HEK293 (cell line): ENCODE data around the gene NANOS3.

Experiments used
- CTCF ChIA-PET: fragments of 350-600 bp; formaldehyde crosslinking; extraction: SDS; loops from one replicate; lab custom pipeline; 2021; ENCODE audit warnings: antibody characterized with exemption; lab: Yijun Ruan, JAX
- POLR2A ChIA-PET: fragments of 300-600 bp; formaldehyde crosslinking; extraction: SDS; loops from one replicate; lab custom pipeline; 2020; ENCODE audit warnings: antibody characterized with exemption, inconsistent platforms; lab: Yijun Ruan, JAX
- H3K27ac ChIP-seq: fragments of 200-500 bp; sonication (Bioruptor generic); 2 replicates; pipeline ENCODE4 v1.5.1; 2014; ENCODE audit warnings: low read depth, low read length, control low read depth, inconsistent platforms; ENCODE audit errors: extremely low read depth
- H3K36me3 ChIP-seq, 2 experiments: fragments of 200-500 bp in 1 of 2; sonication (Bioruptor generic) in 1 of 2; 1 replicate in 1 of 2; 2 replicates in 1 of 2; pipeline ENCODE4 v1.5.1; 2014 to 2017; ENCODE audit warnings: inconsistent platforms in 2 of 2, low read length in 2 of 2; ENCODE audit not compliant: control insufficient read depth in 2 of 2, insufficient read depth in 1 of 2
- H3K4me1 ChIP-seq: fragments of 200-500 bp; sonication (Bioruptor generic); 2 replicates; pipeline ENCODE4 v1.5.1; 2014; ENCODE audit warnings: mild to moderate bottlenecking, low read length, inconsistent platforms; ENCODE audit not compliant: control insufficient read depth, insufficient read depth
- H3K4me3 ChIP-seq: 2 replicates; pipeline ENCODE4 v1.5.1; 2011; ENCODE audit warnings: low read depth, mild to moderate bottlenecking, control low read depth, low read length, moderate library complexity
- H3K9me3 ChIP-seq: fragments of 200-500 bp; sonication (Bioruptor generic); 2 replicates; pipeline ENCODE4 v1.5.1; 2014; ENCODE audit warnings: low read depth, low read length, inconsistent platforms; ENCODE audit not compliant: control insufficient read depth, insufficient read depth
- EGR2 ChIP-seq: fragments of 450-650 bp; formaldehyde crosslinking; IDR thresholded peaks from 2 replicates; pipeline ENCODE4 v1.5.1; 2016; ENCODE audit warnings: low read depth, missing biosample characterization, missing genetic modification characterization
- SCRT1 ChIP-seq: fragments of 450-650 bp; formaldehyde crosslinking; IDR thresholded peaks from 2 replicates; pipeline ENCODE4 v1.5.1; 2016; ENCODE audit warnings: missing biosample characterization, missing genetic modification characterization, borderline replicate concordance
- SCRT2 ChIP-seq: fragments of 450-650 bp; formaldehyde crosslinking; IDR thresholded peaks from 2 replicates; pipeline ENCODE4 v1.5.1; 2016; ENCODE audit warnings: missing biosample characterization, missing genetic modification characterization
- ZFHX2 ChIP-seq: fragments of 450-650 bp; formaldehyde crosslinking; conservative IDR thresholded peaks from 2 replicates; pipeline ENCODE4 v1.5.1; 2016; ENCODE audit warnings: missing biosample characterization, missing genetic modification characterization
- ZFP69B ChIP-seq: fragments of 450-650 bp; formaldehyde crosslinking; IDR thresholded peaks from 2 replicates; pipeline ENCODE4 v1.5.1; 2016; ENCODE audit warnings: missing biosample characterization, missing genetic modification characterization
- ZIC2 ChIP-seq: fragments of 450-650 bp; formaldehyde crosslinking; IDR thresholded peaks from 2 replicates; pipeline ENCODE4 v1.5.1; 2016; ENCODE audit warnings: missing biosample characterization, missing genetic modification characterization
- ZNF138 ChIP-seq: fragments of 450-650 bp; formaldehyde crosslinking; IDR thresholded peaks from 2 replicates; pipeline ENCODE4 v1.5.1; 2016; ENCODE audit warnings: missing biosample characterization, missing genetic modification characterization, borderline replicate concordance
- ZNF140 ChIP-seq: fragments of 450-650 bp; formaldehyde crosslinking; IDR thresholded peaks from 2 replicates; pipeline ENCODE4 v1.5.1; 2016; ENCODE audit warnings: missing biosample characterization, missing genetic modification characterization
- ZNF202 ChIP-seq: fragments of 450-650 bp; formaldehyde crosslinking; IDR thresholded peaks from 2 replicates; pipeline ENCODE4 v1.5.1; 2016; ENCODE audit warnings: missing biosample characterization, missing genetic modification characterization, borderline replicate concordance
- ZNF23 ChIP-seq: fragments of 450-650 bp; formaldehyde crosslinking; IDR thresholded peaks from 2 replicates; pipeline ENCODE4 v1.5.1; 2016; ENCODE audit warnings: missing biosample characterization, missing genetic modification characterization, borderline replicate concordance
- ZNF510 ChIP-seq: fragments of 450-650 bp; formaldehyde crosslinking; IDR thresholded peaks from 2 replicates; pipeline ENCODE4 v1.5.1; 2018; ENCODE audit warnings: mild to moderate bottlenecking, missing genetic modification characterization, missing biosample characterization; ENCODE audit not compliant: insufficient replicate concordance
- ZNF600 ChIP-seq: fragments of 450-650 bp; formaldehyde crosslinking; IDR thresholded peaks from 2 replicates; pipeline ENCODE4 v1.5.1; 2016; ENCODE audit warnings: missing biosample characterization, missing genetic modification characterization
- ZNF624 ChIP-seq: fragments of 450-650 bp; formaldehyde crosslinking; IDR thresholded peaks from 2 replicates; pipeline ENCODE4 v1.5.1; 2017; ENCODE audit warnings: missing biosample characterization, missing genetic modification characterization
- ZNF629 ChIP-seq: fragments of 450-650 bp; formaldehyde crosslinking; IDR thresholded peaks from 2 replicates; pipeline ENCODE4 v1.5.1; 2017; ENCODE audit warnings: missing biosample characterization, missing genetic modification characterization
- TF ChIP-seq, protein P1 (sequence below): fragments of 450-650 bp; formaldehyde crosslinking; IDR thresholded peaks from 2 replicates; pipeline ENCODE4 v1.5.0; 2017; ENCODE audit warnings: missing biosample characterization, missing genetic modification characterization, borderline replicate concordance
- TF ChIP-seq, protein P2 (sequence below): fragments of 450-650 bp; formaldehyde crosslinking; IDR thresholded peaks from 2 replicates; pipeline ENCODE4 v1.5.1; 2016; ENCODE audit warnings: missing biosample characterization, missing genetic modification characterization
- TF ChIP-seq, protein P3 (sequence below): fragments of 450-650 bp; formaldehyde crosslinking; IDR thresholded peaks from 2 replicates; pipeline ENCODE4 v1.5.1; 2016; ENCODE audit warnings: missing biosample characterization, missing genetic modification characterization
- TF ChIP-seq, protein P4 (sequence below): fragments of 450-650 bp; formaldehyde crosslinking; IDR thresholded peaks from 2 replicates; pipeline ENCODE4 v1.5.1; 2016; ENCODE audit warnings: missing biosample characterization, missing genetic modification characterization

Gene NANOS3

DNA sequence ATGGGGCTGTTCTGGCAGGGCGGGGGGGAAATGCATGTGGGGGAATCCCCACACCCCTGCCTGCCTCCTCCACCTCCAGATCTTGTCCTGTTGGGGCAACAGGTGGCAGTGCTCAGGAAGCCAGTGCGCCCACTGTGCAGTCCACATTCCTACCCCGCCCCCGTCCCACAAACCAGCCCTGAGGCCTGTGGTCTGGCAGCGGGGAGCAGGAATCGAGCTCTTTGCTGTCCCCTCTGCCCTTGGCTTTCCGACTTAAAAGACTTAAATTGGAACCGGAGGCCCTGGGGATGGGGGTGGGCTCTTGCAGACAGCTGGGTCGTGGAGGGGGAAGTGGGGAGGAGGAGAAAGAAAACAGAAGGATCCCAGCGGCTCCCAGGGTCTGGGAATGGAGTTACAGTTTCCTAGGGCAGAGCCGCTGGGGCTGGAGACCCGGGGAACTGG lies 4.3 kb downstream of the NANOS3 start:
- Histone ChIP-seq H3K27ac (no peak overlapping the region), H3K36me3 (no peaks in the 10 kb centered on the region), H3K9me3 (no peaks in the 10 kb centered on the region)
- CTCF ChIA-PET, result interaction anchor here (0.6 to 4.2 kb wide), 17 partner anchors 10 to 621 kb away, joined by 3 to 54 read pairs (median 5); partner anchors contain the start of genes DCAF15, IL27RA and MISP3
- TF ChIP-seq ZIC2, result peak; percentile 74
- TF ChIP-seq SCRT2 (tag by site-specific recombination), result peak; percentile 98
- TF ChIP-seq ZFHX2 (tag by site-specific recombination), result peak; percentile 94
- peak; percentile 92 for TF ChIP-seq SCRT1 (tag by site-specific recombination)
- TF ChIP-seq EGR2 (tag by site-specific recombination), result peak; percentile 90
- no peak for TF ChIP-seq ZNF138 (tag by site-specific recombination)
- TF ChIP-seq ZNF629, result no peak
- TF ChIP-seq ZNF140 (tag by site-specific recombination), result no peak
- TF ChIP-seq ZNF23 (tag by site-specific recombination), result no peak
- TF ChIP-seq, protein P1, sequence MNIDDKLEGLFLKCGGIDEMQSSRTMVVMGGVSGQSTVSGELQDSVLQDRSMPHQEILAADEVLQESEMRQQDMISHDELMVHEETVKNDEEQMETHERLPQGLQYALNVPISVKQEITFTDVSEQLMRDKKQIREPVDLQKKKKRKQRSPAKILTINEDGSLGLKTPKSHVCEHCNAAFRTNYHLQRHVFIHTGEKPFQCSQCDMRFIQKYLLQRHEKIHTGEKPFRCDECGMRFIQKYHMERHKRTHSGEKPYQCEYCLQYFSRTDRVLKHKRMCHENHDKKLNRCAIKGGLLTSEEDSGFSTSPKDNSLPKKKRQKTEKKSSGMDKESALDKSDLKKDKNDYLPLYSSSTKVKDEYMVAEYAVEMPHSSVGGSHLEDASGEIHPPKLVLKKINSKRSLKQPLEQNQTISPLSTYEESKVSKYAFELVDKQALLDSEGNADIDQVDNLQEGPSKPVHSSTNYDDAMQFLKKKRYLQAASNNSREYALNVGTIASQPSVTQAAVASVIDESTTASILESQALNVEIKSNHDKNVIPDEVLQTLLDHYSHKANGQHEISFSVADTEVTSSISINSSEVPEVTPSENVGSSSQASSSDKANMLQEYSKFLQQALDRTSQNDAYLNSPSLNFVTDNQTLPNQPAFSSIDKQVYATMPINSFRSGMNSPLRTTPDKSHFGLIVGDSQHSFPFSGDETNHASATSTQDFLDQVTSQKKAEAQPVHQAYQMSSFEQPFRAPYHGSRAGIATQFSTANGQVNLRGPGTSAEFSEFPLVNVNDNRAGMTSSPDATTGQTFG (tag by site-specific recombination), result no peak
- TF ChIP-seq ZNF202 (tag by site-specific recombination), result no peak
- TF ChIP-seq ZNF624 (tag by site-specific recombination), result no peak
- TF ChIP-seq ZFP69B, result no peak
- no peak for TF ChIP-seq ZNF510
- TF ChIP-seq, all 188 proteins: peak for 5
- Histone ChIP-seq H3K4me1 (0 out of 2 replicates have a peak, but pooled peaks cover 2% of the 10 kb centered on the region), H3K4me3 (no peak overlapping the region)
- POLR2A ChIA-PET, result interaction anchor here (0.5 to 1.1 kb wide), 5 partner anchors 22 to 256 kb away, joined by 3 to 5 read pairs (median 4); partner anchors contain the start of gene MISP3

DNA sequence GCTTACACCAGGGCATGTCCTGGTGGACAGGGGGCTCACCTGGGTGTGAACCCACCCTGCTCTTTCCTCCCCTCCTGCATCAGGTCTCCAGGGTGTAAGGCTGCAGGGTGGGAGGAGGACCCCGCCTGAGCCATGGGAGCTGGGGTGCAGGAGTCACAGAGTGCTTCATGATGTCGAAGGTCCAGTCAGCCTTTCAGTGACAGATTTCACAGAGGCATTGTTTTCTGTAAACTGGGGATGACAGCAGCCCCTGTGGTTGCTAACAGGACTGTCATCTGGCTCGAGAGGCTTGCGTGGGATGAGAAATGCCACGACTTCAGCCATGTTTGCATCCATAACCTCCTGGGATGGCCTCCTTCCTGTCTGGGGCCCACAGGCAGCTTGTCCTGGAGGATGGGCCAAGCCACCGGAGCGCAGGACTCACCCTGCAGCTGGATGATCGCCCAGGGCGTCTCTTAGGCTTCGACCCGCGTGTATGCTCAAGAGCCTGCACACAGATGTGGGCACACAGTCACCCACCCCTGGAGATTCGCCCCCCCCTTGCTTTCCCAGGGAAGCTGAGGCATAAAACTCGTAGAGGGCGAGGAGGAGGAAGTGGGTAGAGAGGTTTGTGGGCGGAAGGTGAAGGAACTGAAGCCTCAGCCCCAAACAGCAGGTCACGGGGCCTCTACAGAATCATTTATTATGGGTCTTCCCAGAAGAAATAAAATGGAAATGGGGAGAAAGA lies 4.9 kb downstream of the NANOS3 start:
- Histone ChIP-seq H3K36me3 (no peaks in the 10 kb centered on the region), H3K27ac (no peak overlapping the region)
- CTCF ChIA-PET, result interaction anchor here (0.6 to 4.2 kb wide), 11 partner anchors 10 to 466 kb away, joined by 3 to 54 read pairs (median 4); partner anchors contain the start of genes IL27RA and MISP3

More for the DNA sequence above, 4.9 kb downstream of the NANOS3 start:
- POLR2A ChIA-PET, result interaction anchor here (0.5 to 0.9 kb wide), 3 partner anchors 35 to 255 kb away, joined by 3 to 5 read pairs (median 4); no protein-coding TSS in a partner anchor
- TF ChIP-seq, protein P2, sequence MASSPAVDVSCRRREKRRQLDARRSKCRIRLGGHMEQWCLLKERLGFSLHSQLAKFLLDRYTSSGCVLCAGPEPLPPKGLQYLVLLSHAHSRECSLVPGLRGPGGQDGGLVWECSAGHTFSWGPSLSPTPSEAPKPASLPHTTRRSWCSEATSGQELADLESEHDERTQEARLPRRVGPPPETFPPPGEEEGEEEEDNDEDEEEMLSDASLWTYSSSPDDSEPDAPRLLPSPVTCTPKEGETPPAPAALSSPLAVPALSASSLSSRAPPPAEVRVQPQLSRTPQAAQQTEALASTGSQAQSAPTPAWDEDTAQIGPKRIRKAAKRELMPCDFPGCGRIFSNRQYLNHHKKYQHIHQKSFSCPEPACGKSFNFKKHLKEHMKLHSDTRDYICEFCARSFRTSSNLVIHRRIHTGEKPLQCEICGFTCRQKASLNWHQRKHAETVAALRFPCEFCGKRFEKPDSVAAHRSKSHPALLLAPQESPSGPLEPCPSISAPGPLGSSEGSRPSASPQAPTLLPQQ (tag by site-specific recombination), result peak; percentile 72; the same call in 1 of the 2 replicates
- TF ChIP-seq, protein P3, sequence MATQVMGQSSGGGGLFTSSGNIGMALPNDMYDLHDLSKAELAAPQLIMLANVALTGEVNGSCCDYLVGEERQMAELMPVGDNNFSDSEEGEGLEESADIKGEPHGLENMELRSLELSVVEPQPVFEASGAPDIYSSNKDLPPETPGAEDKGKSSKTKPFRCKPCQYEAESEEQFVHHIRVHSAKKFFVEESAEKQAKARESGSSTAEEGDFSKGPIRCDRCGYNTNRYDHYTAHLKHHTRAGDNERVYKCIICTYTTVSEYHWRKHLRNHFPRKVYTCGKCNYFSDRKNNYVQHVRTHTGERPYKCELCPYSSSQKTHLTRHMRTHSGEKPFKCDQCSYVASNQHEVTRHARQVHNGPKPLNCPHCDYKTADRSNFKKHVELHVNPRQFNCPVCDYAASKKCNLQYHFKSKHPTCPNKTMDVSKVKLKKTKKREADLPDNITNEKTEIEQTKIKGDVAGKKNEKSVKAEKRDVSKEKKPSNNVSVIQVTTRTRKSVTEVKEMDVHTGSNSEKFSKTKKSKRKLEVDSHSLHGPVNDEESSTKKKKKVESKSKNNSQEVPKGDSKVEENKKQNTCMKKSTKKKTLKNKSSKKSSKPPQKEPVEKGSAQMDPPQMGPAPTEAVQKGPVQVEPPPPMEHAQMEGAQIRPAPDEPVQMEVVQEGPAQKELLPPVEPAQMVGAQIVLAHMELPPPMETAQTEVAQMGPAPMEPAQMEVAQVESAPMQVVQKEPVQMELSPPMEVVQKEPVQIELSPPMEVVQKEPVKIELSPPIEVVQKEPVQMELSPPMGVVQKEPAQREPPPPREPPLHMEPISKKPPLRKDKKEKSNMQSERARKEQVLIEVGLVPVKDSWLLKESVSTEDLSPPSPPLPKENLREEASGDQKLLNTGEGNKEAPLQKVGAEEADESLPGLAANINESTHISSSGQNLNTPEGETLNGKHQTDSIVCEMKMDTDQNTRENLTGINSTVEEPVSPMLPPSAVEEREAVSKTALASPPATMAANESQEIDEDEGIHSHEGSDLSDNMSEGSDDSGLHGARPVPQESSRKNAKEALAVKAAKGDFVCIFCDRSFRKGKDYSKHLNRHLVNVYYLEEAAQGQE (tag by site-specific recombination), result no peak
- peak; percentile 80 for TF ChIP-seq ZFHX2 (tag by site-specific recombination)
- peak; percentile 70; the same call in 1 of the 2 replicates for TF ChIP-seq ZFP69B
- TF ChIP-seq ZNF600 (tag by site-specific recombination), result peak; percentile 49; the same call in 1 of the 2 replicates
- TF ChIP-seq EGR2 (tag by site-specific recombination), result peak; percentile 78
- TF ChIP-seq, protein P4, sequence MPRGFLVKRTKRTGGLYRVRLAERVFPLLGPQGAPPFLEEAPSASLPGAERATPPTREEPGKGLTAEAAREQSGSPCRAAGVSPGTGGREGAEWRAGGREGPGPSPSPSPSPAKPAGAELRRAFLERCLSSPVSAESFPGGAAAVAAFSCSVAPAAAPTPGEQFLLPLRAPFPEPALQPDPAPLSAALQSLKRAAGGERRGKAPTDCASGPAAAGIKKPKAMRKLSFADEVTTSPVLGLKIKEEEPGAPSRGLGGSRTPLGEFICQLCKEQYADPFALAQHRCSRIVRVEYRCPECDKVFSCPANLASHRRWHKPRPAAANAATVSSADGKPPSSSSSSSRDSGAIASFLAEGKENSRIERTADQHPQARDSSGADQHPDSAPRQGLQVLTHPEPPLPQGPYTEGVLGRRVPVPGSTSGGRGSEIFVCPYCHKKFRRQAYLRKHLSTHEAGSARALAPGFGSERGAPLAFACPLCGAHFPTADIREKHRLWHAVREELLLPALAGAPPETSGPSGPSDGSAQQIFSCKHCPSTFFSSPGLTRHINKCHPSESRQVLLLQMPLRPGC (tag by site-specific recombination), result no peak
- TF ChIP-seq, all 188 proteins: peak for 5
- Histone ChIP-seq H3K9me3 (no peaks in the 10 kb centered on the region), H3K4me3 (no peak overlapping the region), H3K4me1 (0 out of 2 replicates have a peak, but pooled peaks cover 2% of the 10 kb centered on the region)
